ENCODE measurements around the gene PAF1. TPM values are rescaled to one million over a fixed set of nuclear protein-coding genes. Genes with fewer than 3 reads are reported as not detected.

Gene PAF1
- 10 to 100 TPM; 30.8 to 48.3 (median 44.3) TPM for total RNA-seq

- TF ChIP-seq EP300 (IDR thresholded peaks at IDR 0.05): peak; percentile 70 to 98
- peak; percentile 80 to 92 for TF ChIP-seq POLR2A (IDR thresholded peaks at IDR 0.05)
- peak in 2 of 5 experiments; percentile 48 to 62 for TF ChIP-seq CTCF (IDR thresholded peaks at IDR 0.05)
- Histone ChIP-seq H3K36me3 (peaks cover 0 to 68% (median 21%) of the 10 kb centered on the region in 3 donors), H3K9me3 (no peaks in the 10 kb centered on the region), H3K4me1 (peaks cover 0 to 42% (median 20%) of the 10 kb centered on the region in 4 donors), H3K27me3 (no peaks in the 10 kb centered on the region), H3K27ac (peak within 1 kb of the TSS; percentile 99 to 100 (median 100)), H3K4me3 (peak within 1 kb of the TSS; percentile 92 to 100 (median 98))
- WGBS, 2 donors: 0% methylated on average over 45 of the region's 60 CpGs
- DNase-seq (ENCODE audit: low spot score in 2 of 2): peak; percentile 93 to 99
These were observed at the start of gene PAF1, which contains the start of gene MED29 for GRCh38 chr19:39390751-39391437. Gene PAF1 (minus strand): TSS chr19:39391106. CDS start chr19:39390864, 242 bp downstream. Gene MED29 (plus strand): TSS chr19:39391378. CDS start chr19:39391423, 45 bp downstream.

- WGBS, 2 donors: 80 to 89% methylated on average over 9 of the region's 9 CpGs
- no peak for TF ChIP-seq EP300 (IDR thresholded peaks at IDR 0.05)
- TF ChIP-seq CTCF (IDR thresholded peaks at IDR 0.05): no peak
- no peak for TF ChIP-seq POLR2A (IDR thresholded peaks at IDR 0.05)
- H3K4me1 ChIP-seq: peaks cover 0 to 38% (median 27%) of the 10 kb centered on the region in 4 donors
These were observed 47.5 kb upstream of the PAF1 start for GRCh38 chr19:39438270-39438934.

GRCh38 chr19:39436350-39436716 lies 45.4 kb upstream of the PAF1 start:
- Histone ChIP-seq H3K27me3 (no peaks in the 10 kb centered on the region), H3K4me1 (peaks cover 0 to 44% (median 28%) of the 10 kb centered on the region in 4 donors), H3K27ac (peak overlapping the region; percentile 40 to 97 (median 88)), H3K4me3 (peak overlapping the region; percentile 71 to 97 (median 82)), H3K36me3 (peaks cover 0 to 33% (median 11%) of the 10 kb centered on the region in 3 donors), H3K9me3 (no peaks in the 10 kb centered on the region)
- TF ChIP-seq POLR2A (IDR thresholded peaks at IDR 0.05) (no peak), EP300 (IDR thresholded peaks at IDR 0.05) (no peak), CTCF (IDR thresholded peaks at IDR 0.05) (no peak)
- WGBS, 2 donors: 0% methylated on average over 2 of the region's 2 CpGs
- DNase-seq (ENCODE audit: low spot score in 2 of 2): no peak

More at GRCh38 chr19:39438270-39438934, 47.5 kb upstream of the PAF1 start:
- H3K9me3 ChIP-seq: no peaks in the 10 kb centered on the region
- no peaks in the 10 kb centered on the region for H3K27me3 ChIP-seq
- no peak overlapping the region for H3K27ac ChIP-seq
- no peak for DNase-seq (ENCODE audit: low spot score in 2 of 2)
- no peak overlapping the region for H3K4me3 ChIP-seq
- H3K36me3 ChIP-seq: peaks cover 0 to 12% (median 9%) of the 10 kb centered on the region in 3 donors

- no peaks in the 10 kb centered on the region for H3K27me3 ChIP-seq
- H3K27ac ChIP-seq: peak within 1 kb of the TSS; percentile 40 to 97 (median 88)
- H3K36me3 ChIP-seq: peaks cover 0 to 39% (median 11%) of the 10 kb centered on the region in 3 donors
- WGBS, 2 donors: 0% methylated on average over 57 to 59 of the region's 61 CpGs
- peak within 1 kb of the TSS; percentile 71 to 97 (median 82) for H3K4me3 ChIP-seq
- no peaks in the 10 kb centered on the region for H3K9me3 ChIP-seq
- TF ChIP-seq EP300 (IDR thresholded peaks at IDR 0.05) (peak; percentile 88 to 99), CTCF (IDR thresholded peaks at IDR 0.05) (peak in 2 of 5 experiments; percentile 53 to 58), POLR2A (IDR thresholded peaks at IDR 0.05) (peak; percentile 77 to 95)
- peak; percentile 95 to 96 for DNase-seq (ENCODE audit: low spot score in 2 of 2)
- peaks cover 0 to 50% (median 33%) of the 10 kb centered on the region in 4 donors for H3K4me1 ChIP-seq
These were observed 44.8 kb upstream of the PAF1 start, which contains the start of gene RPS16 for GRCh38 chr19:39435499-39436349. Gene RPS16 (minus strand): TSS chr19:39435949. CDS start chr19:39435895, 54 bp downstream.
